PC-3 (cell line): ENCODE measurements around the gene ZBED4. TPM values are rescaled to one million over a fixed set of nuclear protein-coding genes. Genes with fewer than 3 reads are reported as not detected.

Experiments
- ATAC-seq: fragments of 200-7000 bp; cut with Tn5 transposase; 2 replicates; pipeline ENCODE4 v1.9.1; 2020; ENCODE audit warnings: mild to moderate bottlenecking, moderate library complexity
- BruUV-seq: library from RNA; stranded (reverse); fragments of 400-500 nt; replicated peaks from 2 replicates; lab custom pipeline; 2021; lab: Mats Ljungman, UMichigan
- CTCF ChIA-PET: fragments of 300-600 bp; sonication (Branson Sonifier 250); formaldehyde crosslinking; loops from one replicate; lab custom pipeline; 2022; ENCODE audit warnings: antibody characterized with exemption; lab: Charles Lee
- POLR2A ChIA-PET: fragments of 300-600 bp; sonication (Branson Sonifier 250); formaldehyde crosslinking; loops from one replicate; lab custom pipeline; 2022; ENCODE audit warnings: antibody characterized with exemption; ENCODE audit not compliant: unreplicated experiment; lab: Charles Lee
- DNase-seq: peaks from one replicate; pipeline ENCODE4 v3.0.0-alpha.2; 2015
- H2AFZ ChIP-seq: fragments of 300-600 bp; sonication (generic); 2 replicates; pipeline ENCODE4 v1.6.0; 2016; ENCODE audit warnings: antibody characterized with exemption, low read length
- H3F3A ChIP-seq: fragments of 300-600 bp; sonication (generic); one replicate; pipeline ENCODE4 v1.6.0; 2017; ENCODE audit warnings: antibody characterized with exemption, low read length, control low read depth, mild to moderate bottlenecking; ENCODE audit not compliant: unreplicated experiment
- H3K27ac ChIP-seq: fragments of 300-600 bp; sonication (generic); 2 replicates; pipeline ENCODE4 v1.5.1; 2016; ENCODE audit warnings: mild to moderate bottlenecking, low read length
- H3K27me3 ChIP-seq: fragments of 300-600 bp; sonication (generic); 2 replicates; pipeline ENCODE4 v1.6.1; 2016; ENCODE audit warnings: low read length, mixed read lengths
- H3K36me3 ChIP-seq: fragments of 300-600 bp; sonication (generic); 2 replicates; pipeline ENCODE4 v1.6.1; 2016; ENCODE audit warnings: low read depth, mixed run types, low read length, mixed read lengths
- H3K4me1 ChIP-seq: fragments of 300-600 bp; sonication (generic); 2 replicates; pipeline ENCODE4 v1.5.1; 2016; ENCODE audit warnings: low read length; ENCODE audit not compliant: insufficient read depth
- H3K4me2 ChIP-seq: fragments of 300-600 bp; sonication (generic); 2 replicates; pipeline ENCODE4 v1.6.0; 2016; ENCODE audit warnings: low read length
- H3K4me3 ChIP-seq: fragments of 300-600 bp; sonication (generic); 2 replicates; pipeline ENCODE4 v1.5.1; 2016; ENCODE audit warnings: mild to moderate bottlenecking, low read length, mixed read lengths
- H3K79me2 ChIP-seq: fragments of 300-600 bp; sonication (generic); 2 replicates; pipeline ENCODE4 v1.6.1; 2017; ENCODE audit warnings: low read length, mixed read lengths
- H3K9ac ChIP-seq: fragments of 300-600 bp; sonication (generic); 2 replicates; pipeline ENCODE4 v1.6.0; 2016; ENCODE audit warnings: mild to moderate bottlenecking, low read length
- H3K9me2 ChIP-seq: fragments of 300-600 bp; sonication (generic); replicated peaks from 2 replicates; pipeline ENCODE4 v1.6.1; 2016; ENCODE audit warnings: mixed run types, low read length, mixed read lengths
- H3K9me3 ChIP-seq: fragments of 300-600 bp; sonication (generic); 2 replicates; pipeline ENCODE4 v1.6.1; 2016; ENCODE audit warnings: low read length, mixed read lengths
- H4K20me1 ChIP-seq: fragments of 300-600 bp; sonication (generic); 2 replicates; pipeline ENCODE4 v1.6.1; 2016; ENCODE audit warnings: low read length, mixed read lengths
- EZH2 ChIP-seq: fragments of 300-600 bp; sonication (generic); IDR thresholded peaks from one replicate; pipeline ENCODE4 v1.6.1; 2017; ENCODE audit warnings: antibody characterized with exemption, mild to moderate bottlenecking, low read length; ENCODE audit not compliant: unreplicated experiment
- EZH2phosphoT487 ChIP-seq: fragments of 300-600 bp; sonication (generic); IDR thresholded peaks from 2 replicates; pipeline ENCODE4 v1.6.1; 2018; ENCODE audit warnings: mild to moderate bottlenecking, antibody characterized with exemption, low read length, borderline replicate concordance
- intact Hi-C: fragments of 100-400 bp; cut with micrococcal nuclease; formaldehyde crosslinking; loops from 2 replicates; pipeline ENCODE4 v1.9.0; 2023
- total RNA-seq: library from RNA; depleted of rRNA; stranded (reverse); fragments of >200 nt; gene quantifications from 2 replicates; pipeline ENCODE4 v1.2.3, GENCODE V29; 2014
- TF ChIP-seq, protein P1 (sequence below): fragments of 300-600 bp; sonication (generic); conservative IDR thresholded peaks from 2 replicates; pipeline ENCODE4 v1.5.1; 2017; ENCODE audit warnings: antibody characterized with exemption, low read depth, mild to moderate bottlenecking, low read length

ZBED4 gene
- total RNA-seq, 1 experiment from 2014 or later: 11.5 TPM

DNA sequence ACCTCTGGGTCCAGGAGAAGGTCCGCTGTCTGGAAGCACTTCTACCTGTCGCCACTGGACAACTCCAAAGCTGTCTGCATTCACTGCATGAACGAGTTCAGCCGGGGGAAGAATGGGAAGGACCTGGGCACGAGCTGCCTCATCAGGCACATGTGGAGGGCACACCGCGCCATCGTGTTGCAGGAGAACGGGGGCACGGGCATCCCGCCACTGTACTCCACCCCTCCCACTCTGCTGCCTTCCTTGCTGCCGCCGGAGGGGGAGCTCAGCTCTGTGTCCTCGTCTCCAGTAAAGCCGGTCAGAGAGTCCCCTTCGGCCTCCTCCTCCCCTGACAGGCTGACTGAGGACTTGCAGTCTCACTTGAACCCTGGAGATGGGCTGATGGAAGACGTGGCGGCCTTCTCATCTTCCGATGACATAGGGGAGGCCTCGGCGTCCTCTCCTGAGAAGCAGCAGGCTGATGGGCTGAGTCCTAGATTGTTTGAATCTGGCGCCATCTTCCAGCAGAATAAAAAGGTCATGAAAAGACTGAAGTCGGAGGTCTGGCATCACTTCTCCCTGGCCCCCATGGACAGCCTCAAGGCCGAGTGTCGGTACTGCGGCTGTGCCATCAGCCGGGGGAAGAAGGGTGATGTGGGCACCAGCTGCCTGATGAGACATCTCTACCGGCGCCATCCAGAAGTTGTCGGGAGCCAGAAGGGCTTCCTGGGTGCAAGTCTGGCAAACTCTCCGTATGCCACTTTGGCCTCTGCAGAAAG is 31.0 kb downstream of the ZBED4 start:
- peaks cover 25% of the 10 kb centered on the region for H3K79me2 ChIP-seq
- H2AFZ ChIP-seq: no peak overlapping the region
- no peaks in the 10 kb centered on the region for H3F3A ChIP-seq
- no peaks in the 10 kb centered on the region; the same call in none of the 2 replicates for H3K36me3 ChIP-seq
- no peak overlapping the region for H3K4me2 ChIP-seq
- H3K9me2 ChIP-seq: no peaks in the 10 kb centered on the region
- POLR2A ChIA-PET: no interaction called here
- BruUV-seq: no TSS peak
- no peaks in the 10 kb centered on the region for H4K20me1 ChIP-seq
- TF ChIP-seq, protein P1, sequence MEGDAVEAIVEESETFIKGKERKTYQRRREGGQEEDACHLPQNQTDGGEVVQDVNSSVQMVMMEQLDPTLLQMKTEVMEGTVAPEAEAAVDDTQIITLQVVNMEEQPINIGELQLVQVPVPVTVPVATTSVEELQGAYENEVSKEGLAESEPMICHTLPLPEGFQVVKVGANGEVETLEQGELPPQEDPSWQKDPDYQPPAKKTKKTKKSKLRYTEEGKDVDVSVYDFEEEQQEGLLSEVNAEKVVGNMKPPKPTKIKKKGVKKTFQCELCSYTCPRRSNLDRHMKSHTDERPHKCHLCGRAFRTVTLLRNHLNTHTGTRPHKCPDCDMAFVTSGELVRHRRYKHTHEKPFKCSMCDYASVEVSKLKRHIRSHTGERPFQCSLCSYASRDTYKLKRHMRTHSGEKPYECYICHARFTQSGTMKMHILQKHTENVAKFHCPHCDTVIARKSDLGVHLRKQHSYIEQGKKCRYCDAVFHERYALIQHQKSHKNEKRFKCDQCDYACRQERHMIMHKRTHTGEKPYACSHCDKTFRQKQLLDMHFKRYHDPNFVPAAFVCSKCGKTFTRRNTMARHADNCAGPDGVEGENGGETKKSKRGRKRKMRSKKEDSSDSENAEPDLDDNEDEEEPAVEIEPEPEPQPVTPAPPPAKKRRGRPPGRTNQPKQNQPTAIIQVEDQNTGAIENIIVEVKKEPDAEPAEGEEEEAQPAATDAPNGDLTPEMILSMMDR: no peak
- TF ChIP-seq EZH2: no peak
- TF ChIP-seq EZH2phosphoT487: no peak
- no peaks in the 10 kb centered on the region for H3K4me1 ChIP-seq
- intact Hi-C loops: no loop called here
- no peaks in the 10 kb centered on the region for H3K9me3 ChIP-seq
- no peak overlapping the region for H3K4me3 ChIP-seq
- H3K27me3 ChIP-seq: no peaks in the 10 kb centered on the region
- H3K9ac ChIP-seq: no peak overlapping the region
- DNase-seq: no peak
- ATAC-seq: no peak
- CTCF ChIA-PET: no interaction called here
- H3K27ac ChIP-seq: no peak overlapping the region

DNA sequence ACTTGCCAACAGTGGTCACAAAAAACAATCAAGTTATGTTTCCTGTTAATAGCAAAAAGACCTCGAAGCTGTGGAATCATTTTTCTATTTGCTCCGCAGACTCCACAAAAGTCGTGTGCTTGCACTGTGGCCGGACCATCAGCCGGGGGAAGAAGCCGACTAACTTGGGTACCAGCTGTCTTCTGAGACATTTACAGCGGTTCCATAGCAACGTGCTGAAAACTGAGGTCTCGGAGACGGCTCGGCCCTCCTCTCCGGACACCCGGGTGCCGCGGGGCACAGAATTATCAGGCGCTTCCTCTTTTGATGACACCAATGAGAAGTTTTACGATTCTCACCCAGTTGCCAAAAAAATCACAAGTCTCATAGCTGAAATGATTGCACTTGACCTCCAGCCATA is 31.6 kb downstream of the ZBED4 start:
- Histone ChIP-seq H3K79me2 (peaks cover 23% of the 10 kb centered on the region), H3K27ac (no peak overlapping the region), H3K4me3 (no peak overlapping the region), H2AFZ (no peak overlapping the region), H3K27me3 (no peaks in the 10 kb centered on the region), H3K9me2 (no peaks in the 10 kb centered on the region), H3F3A (no peaks in the 10 kb centered on the region), H3K36me3 (no peaks in the 10 kb centered on the region; the same call in none of the 2 replicates), H3K9me3 (no peaks in the 10 kb centered on the region), H3K4me1 (no peaks in the 10 kb centered on the region), H3K9ac (no peak overlapping the region), H4K20me1 (no peaks in the 10 kb centered on the region), H3K4me2 (no peak overlapping the region)
- intact Hi-C loops: no loop called here
- ChIA-PET CTCF (no interaction called here), POLR2A (no interaction called here)
- no TSS peak for BruUV-seq
- DNase-seq (no peak), ATAC-seq (no peak)
- TF ChIP-seq, protein P1: no peak
- TF ChIP-seq EZH2phosphoT487: no peak
- no peak for TF ChIP-seq EZH2

DNA sequence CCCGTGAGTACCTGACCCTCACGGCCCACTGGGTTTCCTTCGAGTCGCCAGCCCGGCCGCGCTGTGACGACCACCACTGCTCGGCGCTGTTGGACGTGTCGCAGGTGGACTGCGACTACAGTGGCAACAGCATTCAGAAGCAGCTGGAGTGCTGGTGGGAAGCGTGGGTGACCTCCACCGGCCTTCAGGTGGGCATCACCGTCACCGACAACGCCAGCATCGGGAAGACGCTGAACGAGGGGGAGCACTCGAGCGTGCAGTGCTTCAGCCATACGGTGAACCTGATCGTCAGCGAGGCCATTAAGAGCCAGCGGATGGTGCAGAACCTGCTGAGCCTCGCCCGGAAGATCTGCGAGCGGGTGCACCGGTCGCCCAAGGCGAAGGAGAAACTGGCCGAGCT is 32.2 kb downstream of the ZBED4 start:
- no peak overlapping the region for H3K9ac ChIP-seq
- H3K9me3 ChIP-seq: no peaks in the 10 kb centered on the region
- DNase-seq (no peak), ATAC-seq (no peak)
- no peak overlapping the region for H3K27ac ChIP-seq
- intact Hi-C loops: no loop called here
- no peaks in the 10 kb centered on the region for H4K20me1 ChIP-seq
- no peak overlapping the region for H3K4me3 ChIP-seq
- no TSS peak for BruUV-seq
- no peak for TF ChIP-seq EZH2phosphoT487
- TF ChIP-seq, protein P1: no peak
- no peak for TF ChIP-seq EZH2
- ChIA-PET POLR2A (no interaction called here), CTCF (no interaction called here)
- no peaks in the 10 kb centered on the region for H3K27me3 ChIP-seq
- no peak overlapping the region for H3K4me2 ChIP-seq
- peaks cover 19% of the 10 kb centered on the region for H3K79me2 ChIP-seq
- no peaks in the 10 kb centered on the region for H3K4me1 ChIP-seq
- H3K36me3 ChIP-seq: no peaks in the 10 kb centered on the region; the same call in none of the 2 replicates
- no peak overlapping the region for H2AFZ ChIP-seq
- no peaks in the 10 kb centered on the region for H3F3A ChIP-seq
- H3K9me2 ChIP-seq: no peaks in the 10 kb centered on the region
